Suprapubic skin (tissue), 4 donors: Measurements from ENCODE around the gene L1CAM.

Experiments
- CTCF ChIP-seq, 2 donors: fragments of 200-600 bp in 1 of 2; fragments of 450-650 bp in 1 of 2; sonication (generic) in 1 of 2; IDR thresholded peaks; one replicate each; pipeline ENCODE4 v1.5.1; 2016 to 2019; ENCODE audit warnings: antibody characterized with exemption in 2 of 2, mild to moderate bottlenecking in 1 of 2, moderate library complexity in 1 of 2
- EP300 ChIP-seq: sonication (generic); formaldehyde crosslinking; IDR thresholded peaks from one replicate; pipeline ENCODE4 v1.6.1; 2017; ENCODE audit warnings: antibody characterized with exemption
- POLR2A ChIP-seq, 2 donors: fragments of 450-650 bp; IDR thresholded peaks; one replicate each; pipeline ENCODE4 v1.6.1; 2017; ENCODE audit warnings: antibody characterized with exemption in 2 of 2, mild to moderate bottlenecking in 2 of 2, moderate library complexity in 2 of 2
- POLR2AphosphoS5 ChIP-seq, 3 donors: sonication (generic); formaldehyde crosslinking; IDR thresholded peaks; one replicate each; pipeline ENCODE4 v1.6.1; 2017; ENCODE audit warnings: antibody characterized with exemption in 3 of 3

- TF ChIP-seq EP300 (no peak), CTCF (IDR thresholded peaks at IDR 0.05) (no peak), POLR2A (IDR thresholded peaks at IDR 0.05) (no peak), POLR2AphosphoS5 (IDR thresholded peaks at IDR 0.05) (no peak)
Measured at GRCh38 chrX:153913701-153914100, 27.7 kb upstream of the L1CAM start.
